SU-DHL-6 (cell line): Measurements from ENCODE around the gene PALLD.

Experiments
- H2AFZ ChIP-seq: fragments of 200-600 bp; sonication (generic); 2 replicates; pipeline ENCODE4 v1.6.1; 2014; ENCODE audit warnings: low read depth, mild to moderate bottlenecking, moderate library complexity, mixed read lengths, antibody characterized with exemption, low read length; ENCODE audit not compliant: severe bottlenecking
- H3F3A ChIP-seq: fragments of 200-600 bp; shearing (Covaris generic); 2 replicates; pipeline ENCODE4 v1.6.0; 2016; ENCODE audit warnings: antibody characterized with exemption, mild to moderate bottlenecking; ENCODE audit not compliant: insufficient read depth
- H3K27ac ChIP-seq: fragments of 200-600 bp; sonication (generic); 2 replicates; pipeline ENCODE4 v1.5.1; 2016; ENCODE audit warnings: low read depth, mild to moderate bottlenecking, low read length, moderate library complexity, mixed read lengths
- H3K27me3 ChIP-seq: fragments of 200-600 bp; sonication (generic), shearing (Covaris generic); 2 replicates; pipeline ENCODE4 v1.6.0; 2014; ENCODE audit warnings: mild to moderate bottlenecking, low read length
- H3K36me3 ChIP-seq: fragments of 200-600 bp; sonication (generic); 2 replicates; pipeline ENCODE4 v1.6.1; 2014; ENCODE audit warnings: mild to moderate bottlenecking, low read length, mixed read lengths
- H3K4me2 ChIP-seq: fragments of 300-600, 200-600 bp; shearing (Covaris generic), sonication (generic); 2 replicates; pipeline ENCODE4 v1.6.0; 2014; ENCODE audit warnings: low read length, low read depth, mild to moderate bottlenecking; ENCODE audit not compliant: poor library complexity, severe bottlenecking
- H3K4me3 ChIP-seq: fragments of 200-600 bp; sonication (generic); 2 replicates; pipeline ENCODE4 v1.5.1; 2014; ENCODE audit warnings: antibody characterized with exemption, low read length, mild to moderate bottlenecking, mixed read lengths; ENCODE audit not compliant: insufficient read depth, poor library complexity, severe bottlenecking
- H3K79me2 ChIP-seq: fragments of 200-600 bp; sonication (generic); 2 replicates; pipeline ENCODE4 v1.6.1; 2014; ENCODE audit warnings: mild to moderate bottlenecking, low read length, moderate library complexity; ENCODE audit not compliant: insufficient read depth
- H3K9ac ChIP-seq: fragments of 200-600 bp; sonication (generic); 2 replicates; pipeline ENCODE4 v1.7.0; 2014; ENCODE audit warnings: mild to moderate bottlenecking, low read length
- H3K9me2 ChIP-seq: fragments of 200-600 bp; sonication (generic); replicated peaks from 2 replicates; pipeline ENCODE4 v1.6.1; 2014; ENCODE audit warnings: low read length; ENCODE audit not compliant: insufficient read depth
- H3K9me3 ChIP-seq: fragments of 200-600 bp; sonication (generic); 2 replicates; pipeline ENCODE4 v1.6.1; 2014; ENCODE audit warnings: low read length, mixed read lengths; ENCODE audit not compliant: insufficient read depth
- H4K20me1 ChIP-seq: fragments of 200-600 bp; sonication (generic); 2 replicates; pipeline ENCODE4 v1.6.1; 2014; ENCODE audit warnings: low read depth, mild to moderate bottlenecking, antibody characterized with exemption, low read length, moderate library complexity, mixed read lengths
- EZH2phosphoT487 ChIP-seq: fragments of 200-600 bp; sonication (generic), shearing (Covaris generic); conservative IDR thresholded peaks from 2 replicates; pipeline ENCODE4 v1.6.1; 2018; ENCODE audit warnings: mild to moderate bottlenecking, antibody characterized with exemption, low read length, moderate library complexity, mixed read lengths
- TF ChIP-seq, protein P1 (sequence below): fragments of 200-600 bp; sonication (generic); IDR thresholded peaks from one replicate; pipeline ENCODE4 v1.5.1; 2017; ENCODE audit warnings: antibody characterized with exemption, mild to moderate bottlenecking, low read length, moderate library complexity; ENCODE audit not compliant: insufficient read depth, poor library complexity, severe bottlenecking

PALLD gene

DNA sequence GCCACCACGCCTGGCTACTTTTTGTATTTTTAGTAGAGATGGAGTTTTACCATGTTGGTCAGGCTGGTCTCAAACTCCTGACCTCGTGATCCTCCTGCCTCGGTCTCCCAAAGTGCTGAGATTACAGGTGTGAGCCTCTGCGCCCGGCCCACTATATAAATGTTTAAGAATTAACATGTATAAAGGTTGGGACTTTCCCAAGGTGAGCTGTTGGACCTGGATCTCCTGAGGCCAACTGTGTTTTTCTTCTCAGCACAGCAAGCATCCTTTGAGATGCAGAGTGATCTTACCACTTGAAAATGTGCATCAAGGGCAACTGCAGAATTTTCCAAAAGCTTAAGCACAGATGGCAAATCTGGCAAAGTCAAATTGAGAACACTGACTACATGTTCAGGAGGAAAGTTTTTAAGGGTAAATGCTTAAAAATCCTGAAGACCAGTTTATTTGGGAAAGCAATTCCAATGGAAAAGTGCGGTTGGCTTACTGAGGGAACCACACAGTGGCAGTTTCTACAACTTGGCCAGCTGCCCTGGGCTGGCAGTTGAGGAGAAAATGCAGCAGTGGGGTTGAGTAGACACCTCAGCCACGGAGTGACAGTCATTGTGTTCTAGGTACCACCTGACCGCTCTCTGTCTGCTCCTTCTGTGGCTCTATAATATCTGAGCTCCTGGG lies 344.3 kb downstream of the PALLD start:
- Histone ChIP-seq H3K4me2 (no peak overlapping the region), H3K36me3 (no peaks in the 10 kb centered on the region), H3K4me3 (no peak overlapping the region), H3K27ac (no peak overlapping the region), H3K9ac (no peak overlapping the region), H2AFZ (no peak overlapping the region), H4K20me1 (no peaks in the 10 kb centered on the region), H3K27me3 (no peaks in the 10 kb centered on the region; the same call in 1 of the 2 replicates), H3F3A (no peaks in the 10 kb centered on the region), H3K79me2 (no peaks in the 10 kb centered on the region), H3K9me3 (no peaks in the 10 kb centered on the region), H3K9me2 (no peaks in the 10 kb centered on the region)
- TF ChIP-seq, protein P1, sequence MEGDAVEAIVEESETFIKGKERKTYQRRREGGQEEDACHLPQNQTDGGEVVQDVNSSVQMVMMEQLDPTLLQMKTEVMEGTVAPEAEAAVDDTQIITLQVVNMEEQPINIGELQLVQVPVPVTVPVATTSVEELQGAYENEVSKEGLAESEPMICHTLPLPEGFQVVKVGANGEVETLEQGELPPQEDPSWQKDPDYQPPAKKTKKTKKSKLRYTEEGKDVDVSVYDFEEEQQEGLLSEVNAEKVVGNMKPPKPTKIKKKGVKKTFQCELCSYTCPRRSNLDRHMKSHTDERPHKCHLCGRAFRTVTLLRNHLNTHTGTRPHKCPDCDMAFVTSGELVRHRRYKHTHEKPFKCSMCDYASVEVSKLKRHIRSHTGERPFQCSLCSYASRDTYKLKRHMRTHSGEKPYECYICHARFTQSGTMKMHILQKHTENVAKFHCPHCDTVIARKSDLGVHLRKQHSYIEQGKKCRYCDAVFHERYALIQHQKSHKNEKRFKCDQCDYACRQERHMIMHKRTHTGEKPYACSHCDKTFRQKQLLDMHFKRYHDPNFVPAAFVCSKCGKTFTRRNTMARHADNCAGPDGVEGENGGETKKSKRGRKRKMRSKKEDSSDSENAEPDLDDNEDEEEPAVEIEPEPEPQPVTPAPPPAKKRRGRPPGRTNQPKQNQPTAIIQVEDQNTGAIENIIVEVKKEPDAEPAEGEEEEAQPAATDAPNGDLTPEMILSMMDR: no peak
- TF ChIP-seq EZH2phosphoT487: no peak

GRCh38 chr4:168841672-168842019 lies 344.8 kb downstream of the PALLD start:
- Histone ChIP-seq H3K27me3 (no peaks in the 10 kb centered on the region; the same call in 1 of the 2 replicates), H2AFZ (no peak overlapping the region), H3K27ac (no peak overlapping the region), H3K4me3 (no peak overlapping the region), H3K79me2 (no peaks in the 10 kb centered on the region), H3K9me3 (no peaks in the 10 kb centered on the region), H3F3A (no peaks in the 10 kb centered on the region), H3K9ac (no peak overlapping the region), H3K9me2 (no peaks in the 10 kb centered on the region), H4K20me1 (no peaks in the 10 kb centered on the region), H3K4me2 (no peak overlapping the region), H3K36me3 (no peaks in the 10 kb centered on the region)
- TF ChIP-seq, protein P1: no peak
- no peak for TF ChIP-seq EZH2phosphoT487

DNA sequence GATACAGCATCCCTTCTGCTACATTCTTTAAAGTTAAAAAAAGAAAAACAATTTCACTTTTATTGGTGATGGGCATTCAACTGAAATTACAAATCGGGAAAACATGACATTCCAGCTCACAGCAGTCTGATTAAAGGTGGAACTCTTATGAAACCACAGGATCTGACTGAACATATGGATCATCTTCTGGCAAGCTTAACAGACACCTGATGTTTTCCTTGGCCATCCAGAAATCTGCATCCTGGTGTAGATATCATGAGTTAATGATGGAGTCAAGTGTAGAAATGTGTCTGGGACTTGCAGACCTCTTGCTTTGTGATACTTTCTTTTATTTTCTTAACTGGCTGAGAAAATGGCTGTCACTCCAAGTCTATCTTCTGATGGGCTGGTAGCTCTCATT lies 345.3 kb downstream of the PALLD start:
- Histone ChIP-seq H4K20me1 (no peaks in the 10 kb centered on the region), H3K4me3 (no peak overlapping the region), H3K27ac (no peak overlapping the region), H3K9me2 (no peaks in the 10 kb centered on the region), H3K9me3 (no peaks in the 10 kb centered on the region), H3K9ac (no peak overlapping the region), H3K27me3 (no peaks in the 10 kb centered on the region), H2AFZ (no peak overlapping the region), H3K4me2 (no peak overlapping the region), H3F3A (no peaks in the 10 kb centered on the region), H3K79me2 (no peaks in the 10 kb centered on the region), H3K36me3 (no peaks in the 10 kb centered on the region)
- TF ChIP-seq EZH2phosphoT487: no peak
- TF ChIP-seq, protein P1: no peak

GRCh38 chr4:168843635-168844034 lies 346.8 kb downstream of the PALLD start:
- TF ChIP-seq, protein P1: no peak
- no peak for TF ChIP-seq EZH2phosphoT487
- no peaks in the 10 kb centered on the region for H3K79me2 ChIP-seq

More at GRCh38 chr4:168843635-168844034, 346.8 kb downstream of the PALLD start:
- no peak overlapping the region for H3K27ac ChIP-seq
- no peaks in the 10 kb centered on the region for H3K9me2 ChIP-seq
- no peak overlapping the region for H3K4me3 ChIP-seq
- no peak overlapping the region for H3K9ac ChIP-seq
- H4K20me1 ChIP-seq: no peaks in the 10 kb centered on the region
- no peaks in the 10 kb centered on the region for H3K27me3 ChIP-seq
- no peak overlapping the region for H3K4me2 ChIP-seq
- H2AFZ ChIP-seq: no peak overlapping the region
- H3F3A ChIP-seq: no peaks in the 10 kb centered on the region
- H3K9me3 ChIP-seq: no peaks in the 10 kb centered on the region
- H3K36me3 ChIP-seq: no peaks in the 10 kb centered on the region
